ENCODE measurements around the gene CYP4V2. TPM values are rescaled to one million over a fixed set of nuclear protein-coding genes. Genes with fewer than 3 reads are reported as not detected.

Gene CYP4V2
- total RNA-seq, 1 experiment from 2014 or later: 2.0 TPM

- DNase-seq (ENCODE audit: low spot score) (no peak), ATAC-seq (no peak)
- H3K4me3 Mint-ChIP-seq: no peak overlapping the region
- H3K27me3 Mint-ChIP-seq (ENCODE audit: low read depth): peaks cover 9% of the 10 kb centered on the region
- peaks cover 22% of the 10 kb centered on the region for H3K36me3 Mint-ChIP-seq
- TF ChIP-seq ZNF423 (CRISPR knock-in tag; IDR thresholded peaks at IDR 0.05) (no peak), HMGXB4 (CRISPR knock-in tag; IDR thresholded peaks at IDR 0.05) (no peak), JAZF1 (CRISPR knock-in tag; IDR thresholded peaks at IDR 0.05) (no peak), TP53 (CRISPR knock-in tag; IDR thresholded peaks at IDR 0.05) (no peak), SOX15 (CRISPR knock-in tag; IDR thresholded peaks at IDR 0.05) (no peak), CREM (CRISPR knock-in tag; IDR thresholded peaks at IDR 0.05) (no peak), AR (CRISPR knock-in tag; IDR thresholded peaks at IDR 0.05) (no peak), NFATC4 (CRISPR knock-in tag; IDR thresholded peaks at IDR 0.05) (no peak), SMAD3 (CRISPR knock-in tag; IDR thresholded peaks at IDR 0.05; ENCODE audit: borderline replicate concordance) (no peak), SMAD4 (CRISPR knock-in tag; IDR thresholded peaks at IDR 0.05) (no peak), KAT7 (CRISPR knock-in tag; IDR thresholded peaks at IDR 0.05; ENCODE audit: borderline replicate concordance) (no peak), FOXJ3 (CRISPR knock-in tag; IDR thresholded peaks at IDR 0.05; ENCODE audit: borderline replicate concordance) (no peak), FOXP4 (CRISPR knock-in tag; IDR thresholded peaks at IDR 0.05) (no peak), USF1 (CRISPR knock-in tag; IDR thresholded peaks at IDR 0.05) (no peak), HMGA2 (CRISPR knock-in tag; IDR thresholded peaks at IDR 0.05) (no peak)
- TF ChIP-seq, protein P1, sequence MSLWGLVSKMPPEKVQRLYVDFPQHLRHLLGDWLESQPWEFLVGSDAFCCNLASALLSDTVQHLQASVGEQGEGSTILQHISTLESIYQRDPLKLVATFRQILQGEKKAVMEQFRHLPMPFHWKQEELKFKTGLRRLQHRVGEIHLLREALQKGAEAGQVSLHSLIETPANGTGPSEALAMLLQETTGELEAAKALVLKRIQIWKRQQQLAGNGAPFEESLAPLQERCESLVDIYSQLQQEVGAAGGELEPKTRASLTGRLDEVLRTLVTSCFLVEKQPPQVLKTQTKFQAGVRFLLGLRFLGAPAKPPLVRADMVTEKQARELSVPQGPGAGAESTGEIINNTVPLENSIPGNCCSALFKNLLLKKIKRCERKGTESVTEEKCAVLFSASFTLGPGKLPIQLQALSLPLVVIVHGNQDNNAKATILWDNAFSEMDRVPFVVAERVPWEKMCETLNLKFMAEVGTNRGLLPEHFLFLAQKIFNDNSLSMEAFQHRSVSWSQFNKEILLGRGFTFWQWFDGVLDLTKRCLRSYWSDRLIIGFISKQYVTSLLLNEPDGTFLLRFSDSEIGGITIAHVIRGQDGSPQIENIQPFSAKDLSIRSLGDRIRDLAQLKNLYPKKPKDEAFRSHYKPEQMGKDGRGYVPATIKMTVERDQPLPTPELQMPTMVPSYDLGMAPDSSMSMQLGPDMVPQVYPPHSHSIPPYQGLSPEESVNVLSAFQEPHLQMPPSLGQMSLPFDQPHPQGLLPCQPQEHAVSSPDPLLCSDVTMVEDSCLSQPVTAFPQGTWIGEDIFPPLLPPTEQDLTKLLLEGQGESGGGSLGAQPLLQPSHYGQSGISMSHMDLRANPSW (CRISPR knock-in tag; conservative IDR thresholded peaks at IDR 0.05; ENCODE audit: low read depth): no peak
- TF ChIP-seq, protein P2, sequence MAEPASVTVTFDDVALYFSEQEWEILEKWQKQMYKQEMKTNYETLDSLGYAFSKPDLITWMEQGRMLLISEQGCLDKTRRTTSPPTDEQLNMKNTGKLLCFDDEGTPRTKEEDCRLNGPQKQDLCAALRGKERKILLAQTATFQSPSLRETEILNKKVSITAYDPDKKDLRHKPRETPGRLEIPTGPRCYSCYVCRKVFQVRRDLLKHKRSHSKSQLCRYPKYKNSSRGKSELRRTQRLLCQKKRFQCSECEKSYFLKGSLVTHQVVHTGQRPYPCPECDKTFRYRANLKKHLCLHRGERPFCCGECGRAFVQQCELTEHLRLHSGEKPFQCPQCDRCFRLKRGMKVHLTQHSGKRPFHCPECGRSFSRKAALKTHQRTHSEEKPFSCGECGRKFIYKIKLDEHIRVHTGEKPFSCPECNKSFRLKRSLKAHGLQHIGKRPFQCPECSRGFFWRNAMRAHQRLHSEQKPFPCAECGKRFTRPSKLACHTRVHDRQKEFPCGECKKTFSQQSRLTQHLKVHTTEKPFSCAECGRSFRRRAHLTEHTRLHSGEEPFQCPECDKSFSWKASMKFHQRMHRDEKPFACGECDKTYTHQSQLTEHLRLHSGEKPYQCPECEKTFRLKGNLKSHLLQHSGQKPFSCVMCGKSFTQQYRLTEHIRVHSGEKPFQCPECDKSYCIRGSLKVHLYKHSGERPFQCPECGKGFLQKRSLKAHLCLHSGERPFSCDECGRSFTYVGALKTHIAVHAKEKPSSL (CRISPR knock-in tag; conservative IDR thresholded peaks at IDR 0.05): no peak
- TF ChIP-seq, protein P3, sequence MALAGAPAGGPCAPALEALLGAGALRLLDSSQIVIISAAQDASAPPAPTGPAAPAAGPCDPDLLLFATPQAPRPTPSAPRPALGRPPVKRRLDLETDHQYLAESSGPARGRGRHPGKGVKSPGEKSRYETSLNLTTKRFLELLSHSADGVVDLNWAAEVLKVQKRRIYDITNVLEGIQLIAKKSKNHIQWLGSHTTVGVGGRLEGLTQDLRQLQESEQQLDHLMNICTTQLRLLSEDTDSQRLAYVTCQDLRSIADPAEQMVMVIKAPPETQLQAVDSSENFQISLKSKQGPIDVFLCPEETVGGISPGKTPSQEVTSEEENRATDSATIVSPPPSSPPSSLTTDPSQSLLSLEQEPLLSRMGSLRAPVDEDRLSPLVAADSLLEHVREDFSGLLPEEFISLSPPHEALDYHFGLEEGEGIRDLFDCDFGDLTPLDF (CRISPR knock-in tag; IDR thresholded peaks at IDR 0.05): no peak
- no peak overlapping the region; the same call in 1 of the 2 replicates for H3K27ac Mint-ChIP-seq
- CTCF ChIA-PET: interaction anchor here (1.4 kb wide), 1 partner anchor 18 kb away, joined by 4 read pairs; no protein-coding TSS in a partner anchor
- H3K4me1 Mint-ChIP-seq: peaks cover 29% of the 10 kb centered on the region
- POLR2A ChIA-PET: no interaction called here
- no peaks in the 10 kb centered on the region for H3K9me3 Mint-ChIP-seq
These were observed 39.9 kb upstream of the CYP4V2 start for GRCh38 chr4:186151499-186151898.
